SU-DHL-6 (cell line): ENCODE data around the gene UQCRFS1.

Source experiments
- H2AFZ ChIP-seq: fragments of 200-600 bp; sonication (generic); 2 replicates; pipeline ENCODE4 v1.6.1; 2014; ENCODE audit warnings: low read depth, mild to moderate bottlenecking, moderate library complexity, mixed read lengths, antibody characterized with exemption, low read length; ENCODE audit not compliant: severe bottlenecking
- H3F3A ChIP-seq: fragments of 200-600 bp; shearing (Covaris generic); 2 replicates; pipeline ENCODE4 v1.6.0; 2016; ENCODE audit warnings: antibody characterized with exemption, mild to moderate bottlenecking; ENCODE audit not compliant: insufficient read depth
- H3K27ac ChIP-seq: fragments of 200-600 bp; sonication (generic); 2 replicates; pipeline ENCODE4 v1.5.1; 2016; ENCODE audit warnings: low read depth, mild to moderate bottlenecking, low read length, moderate library complexity, mixed read lengths
- H3K27me3 ChIP-seq: fragments of 200-600 bp; sonication (generic), shearing (Covaris generic); 2 replicates; pipeline ENCODE4 v1.6.0; 2014; ENCODE audit warnings: mild to moderate bottlenecking, low read length
- H3K36me3 ChIP-seq: fragments of 200-600 bp; sonication (generic); 2 replicates; pipeline ENCODE4 v1.6.1; 2014; ENCODE audit warnings: mild to moderate bottlenecking, low read length, mixed read lengths
- H3K4me2 ChIP-seq: fragments of 300-600, 200-600 bp; shearing (Covaris generic), sonication (generic); 2 replicates; pipeline ENCODE4 v1.6.0; 2014; ENCODE audit warnings: low read length, low read depth, mild to moderate bottlenecking; ENCODE audit not compliant: poor library complexity, severe bottlenecking
- H3K4me3 ChIP-seq: fragments of 200-600 bp; sonication (generic); 2 replicates; pipeline ENCODE4 v1.5.1; 2014; ENCODE audit warnings: antibody characterized with exemption, low read length, mild to moderate bottlenecking, mixed read lengths; ENCODE audit not compliant: insufficient read depth, poor library complexity, severe bottlenecking
- H3K79me2 ChIP-seq: fragments of 200-600 bp; sonication (generic); 2 replicates; pipeline ENCODE4 v1.6.1; 2014; ENCODE audit warnings: mild to moderate bottlenecking, low read length, moderate library complexity; ENCODE audit not compliant: insufficient read depth
- H3K9ac ChIP-seq: fragments of 200-600 bp; sonication (generic); 2 replicates; pipeline ENCODE4 v1.7.0; 2014; ENCODE audit warnings: mild to moderate bottlenecking, low read length
- H3K9me2 ChIP-seq: fragments of 200-600 bp; sonication (generic); replicated peaks from 2 replicates; pipeline ENCODE4 v1.6.1; 2014; ENCODE audit warnings: low read length; ENCODE audit not compliant: insufficient read depth
- H3K9me3 ChIP-seq: fragments of 200-600 bp; sonication (generic); 2 replicates; pipeline ENCODE4 v1.6.1; 2014; ENCODE audit warnings: low read length, mixed read lengths; ENCODE audit not compliant: insufficient read depth
- H4K20me1 ChIP-seq: fragments of 200-600 bp; sonication (generic); 2 replicates; pipeline ENCODE4 v1.6.1; 2014; ENCODE audit warnings: low read depth, mild to moderate bottlenecking, antibody characterized with exemption, low read length, moderate library complexity, mixed read lengths
- CTCF ChIP-seq: fragments of 200-600 bp; sonication (generic); IDR thresholded peaks from one replicate; pipeline ENCODE4 v1.5.1; 2017; ENCODE audit warnings: antibody characterized with exemption, mild to moderate bottlenecking, low read length, moderate library complexity; ENCODE audit not compliant: insufficient read depth, poor library complexity, severe bottlenecking
- EZH2phosphoT487 ChIP-seq: fragments of 200-600 bp; sonication (generic), shearing (Covaris generic); conservative IDR thresholded peaks from 2 replicates; pipeline ENCODE4 v1.6.1; 2018; ENCODE audit warnings: mild to moderate bottlenecking, antibody characterized with exemption, low read length, moderate library complexity, mixed read lengths

Gene UQCRFS1

GRCh38 chr19:29171525-29171924 is 41.4 kb downstream of the UQCRFS1 start:
- Histone ChIP-seq H2AFZ (no peak overlapping the region), H3K9me3 (no peaks in the 10 kb centered on the region), H3K4me2 (no peak overlapping the region), H4K20me1 (no peaks in the 10 kb centered on the region), H3K9ac (no peak overlapping the region), H3K36me3 (no peaks in the 10 kb centered on the region), H3K9me2 (no peaks in the 10 kb centered on the region), H3K27ac (no peak overlapping the region), H3K4me3 (no peak overlapping the region), H3F3A (no peaks in the 10 kb centered on the region), H3K27me3 (no peaks in the 10 kb centered on the region), H3K79me2 (no peaks in the 10 kb centered on the region)
- TF ChIP-seq EZH2phosphoT487 (no peak), CTCF (no peak)

- TF ChIP-seq EZH2phosphoT487 (no peak), CTCF (no peak)
Observed at GRCh38 chr19:29170554-29170953, 42.4 kb downstream of the UQCRFS1 start.

GRCh38 chr19:29162694-29163093 is 50.3 kb downstream of the UQCRFS1 start:
- Histone ChIP-seq H3K27ac (no peak overlapping the region), H2AFZ (no peak overlapping the region), H3K9me2 (no peaks in the 10 kb centered on the region), H3K36me3 (no peaks in the 10 kb centered on the region), H4K20me1 (no peaks in the 10 kb centered on the region), H3K4me3 (no peak overlapping the region), H3K4me2 (no peak overlapping the region), H3K9ac (no peak overlapping the region), H3K27me3 (no peaks in the 10 kb centered on the region), H3F3A (no peaks in the 10 kb centered on the region), H3K79me2 (no peaks in the 10 kb centered on the region), H3K9me3 (no peaks in the 10 kb centered on the region)
- no peak for TF ChIP-seq EZH2phosphoT487
- no peak for TF ChIP-seq CTCF

More at GRCh38 chr19:29170554-29170953, 42.4 kb downstream of the UQCRFS1 start:
- Histone ChIP-seq H3K9me3 (no peaks in the 10 kb centered on the region), H3K4me2 (no peak overlapping the region), H3K27ac (no peak overlapping the region), H2AFZ (no peak overlapping the region), H3K27me3 (no peaks in the 10 kb centered on the region), H3K79me2 (no peaks in the 10 kb centered on the region), H3K36me3 (no peaks in the 10 kb centered on the region), H3K9ac (no peak overlapping the region), H3K9me2 (no peaks in the 10 kb centered on the region), H3K4me3 (no peak overlapping the region), H4K20me1 (no peaks in the 10 kb centered on the region), H3F3A (no peaks in the 10 kb centered on the region)

- no peaks in the 10 kb centered on the region for H3K9me2 ChIP-seq
- H3K27ac ChIP-seq: no peak overlapping the region
- TF ChIP-seq EZH2phosphoT487 (no peak), CTCF (no peak)
- no peaks in the 10 kb centered on the region for H3K27me3 ChIP-seq
- H3K9me3 ChIP-seq: no peaks in the 10 kb centered on the region; the same call in none of the 2 replicates
- no peak overlapping the region for H3K4me2 ChIP-seq
- no peaks in the 10 kb centered on the region for H3K36me3 ChIP-seq
- H4K20me1 ChIP-seq: no peaks in the 10 kb centered on the region
- no peak overlapping the region for H2AFZ ChIP-seq
- no peaks in the 10 kb centered on the region for H3K79me2 ChIP-seq
- H3F3A ChIP-seq: no peaks in the 10 kb centered on the region
- no peak overlapping the region for H3K4me3 ChIP-seq
- no peak overlapping the region for H3K9ac ChIP-seq
Observed at GRCh38 chr19:29155683-29156082, 57.3 kb downstream of the UQCRFS1 start.
